ENCODE measurements around the gene MAB21L2.

The MAB21L2 gene

GRCh38 chr4:150619042-150619441 lies 37.1 kb downstream of the MAB21L2 start:
- DNase-seq: peak; percentile 1

GRCh38 chr4:150624055-150624454 lies 42.1 kb downstream of the MAB21L2 start:
- DNase-seq: no peak

- no peak for DNase-seq
Observed at GRCh38 chr4:150625033-150625432, 43.1 kb downstream of the MAB21L2 start.

- no peak for DNase-seq
Observed at GRCh38 chr4:150628073-150628472, 46.1 kb downstream of the MAB21L2 start.

GRCh38 chr4:150632639-150633038 lies 50.7 kb downstream of the MAB21L2 start:
- DNase-seq: no peak
